Activated gamma-delta T cell treated with Interleukin-2 at 50 U/mL for 16 hours (primary cell): ENCODE results near the gene SAMD11.
"Not testable (repeated sequence)": the region's sequence is repeated elsewhere in the genome, so short reads cannot be mapped to it uniquely, and the experiment has no call there.

Experiments
- DNase-seq: peaks from one replicate; pipeline ENCODE4 v3.0.0-alpha.2; 2020

SAMD11 gene

GRCh38 chr1:980137-980571 lies 56.4 kb downstream of the SAMD11 start:
- DNase-seq, result no peak

- DNase-seq, result no peak
Observed at GRCh38 chr1:980602-981395, 57.1 kb downstream of the SAMD11 start.

GRCh38 chr1:981491-981954 lies 57.8 kb downstream of the SAMD11 start:
- DNase-seq, result no peak

- no peak for DNase-seq
Observed at GRCh38 chr1:981955-982558, 58.3 kb downstream of the SAMD11 start, which contains the start of gene PERM1. TSS of gene PERM1 (minus strand) at chr1:982093. CDS start at chr1:981029, 1,064 bp downstream.

GRCh38 chr1:982765-983436 lies 59.2 kb downstream of the SAMD11 start:
- no peak for DNase-seq

GRCh38 chr1:983798-984475 lies 60.2 kb downstream of the SAMD11 start:
- peak; percentile 58 for DNase-seq

GRCh38 chr1:984476-984814 lies 60.7 kb downstream of the SAMD11 start:
- DNase-seq, result no peak

- no peak for DNase-seq
Observed at GRCh38 chr1:985126-985525, 61.4 kb downstream of the SAMD11 start.

- not testable (repeated sequence) for DNase-seq
Observed at GRCh38 chr1:988061-988460, 64.3 kb downstream of the SAMD11 start.

- DNase-seq, result not testable (repeated sequence)
Observed at GRCh38 chr1:991275-991674, 67.6 kb downstream of the SAMD11 start.

GRCh38 chr1:991895-992294 lies 68.2 kb downstream of the SAMD11 start:
- DNase-seq, result no peak

GRCh38 chr1:992362-992761 lies 68.6 kb downstream of the SAMD11 start:
- DNase-seq, result no peak

GRCh38 chr1:993379-993995 lies 69.8 kb downstream of the SAMD11 start:
- DNase-seq, result no peak
